ENCODE data around the gene CEMIP2.
"Not testable (repeated sequence)": the region's sequence is repeated elsewhere in the genome, so short reads cannot be mapped to it uniquely, and the experiment has no call there.

The CEMIP2 gene

GRCh38 chr9:71703172-71703872 lies 65.0 kb downstream of the CEMIP2 start:
- DNase-seq = no peak

GRCh38 chr9:71697882-71698281 lies 70.4 kb downstream of the CEMIP2 start:
- DNase-seq = no peak

GRCh38 chr9:71694332-71694731 lies 74.0 kb downstream of the CEMIP2 start:
- no peak for DNase-seq

GRCh38 chr9:71693607-71694006 lies 74.7 kb downstream of the CEMIP2 start:
- no peak for DNase-seq

- peak; percentile 4 for DNase-seq
These were observed 76.0 kb downstream of the CEMIP2 start for GRCh38 chr9:71692337-71692736.

- DNase-seq = not testable (repeated sequence)
These were observed 76.7 kb downstream of the CEMIP2 start for GRCh38 chr9:71691576-71691975.

GRCh38 chr9:71690689-71691435 lies 77.5 kb downstream of the CEMIP2 start:
- no peak for DNase-seq

GRCh38 chr9:71690063-71690688 lies 78.1 kb downstream of the CEMIP2 start:
- DNase-seq = no peak

GRCh38 chr9:71687676-71688075 lies 80.6 kb downstream of the CEMIP2 start:
- DNase-seq = no peak

- DNase-seq = no peak
These were observed 82.3 kb downstream of the CEMIP2 start for GRCh38 chr9:71685988-71686387.

- peak; percentile 4 for DNase-seq
These were observed 82.9 kb downstream of the CEMIP2 start for GRCh38 chr9:71685394-71685793.

GRCh38 chr9:71684566-71684965 lies 83.7 kb downstream of the CEMIP2 start:
- no peak for DNase-seq

- DNase-seq = peak; percentile 16
These were observed 84.6 kb downstream of the CEMIP2 start for GRCh38 chr9:71683598-71684235.

GRCh38 chr9:71681708-71682272 lies 86.5 kb downstream of the CEMIP2 start:
- no peak for DNase-seq

GRCh38 chr9:71681104-71681707 lies 87.1 kb downstream of the CEMIP2 start:
- DNase-seq = no peak

GRCh38 chr9:71680189-71680980 lies 87.9 kb downstream of the CEMIP2 start:
- no peak for DNase-seq

GRCh38 chr9:71678999-71679398 lies 89.3 kb downstream of the CEMIP2 start:
- no peak for DNase-seq

GRCh38 chr9:71677209-71677608 lies 91.1 kb downstream of the CEMIP2 start:
- DNase-seq = no peak

GRCh38 chr9:71676460-71676859 lies 91.9 kb downstream of the CEMIP2 start:
- no peak for DNase-seq

GRCh38 chr9:71675857-71676165 lies 92.5 kb downstream of the CEMIP2 start:
- DNase-seq = no peak

- DNase-seq = no peak
These were observed 93.0 kb downstream of the CEMIP2 start for GRCh38 chr9:71675105-71675856.
